ENCODE data around the gene P3H2.
A peak's percentile ranks its signal among the peaks of the same experiment; 100 is the strongest.

- 0 out of 2 replicates have a peak, but pooled peaks have one; percentile 4 for TF ChIP-seq CTCF (IDR thresholded peaks at IDR 0.05)
- TF ChIP-seq ZFX (IDR thresholded peaks at IDR 0.05; ENCODE audit: borderline replicate concordance), result no peak
Observed at GRCh38 chr3:189950258-189950657, 170.4 kb downstream of the P3H2 start.

All from 22Rv1 (cell line).